Upper lobe of left lung (tissue), 4 donors: ENCODE data around the gene KLHL7.

Experiments
- POLR2AphosphoS5 ChIP-seq, 2 donors: sonication (generic); formaldehyde crosslinking; IDR thresholded peaks; one replicate each; pipeline ENCODE4 v1.5.1; 2017; ENCODE audit warnings: antibody characterized with exemption in 2 of 2
- TF ChIP-seq, protein P1 (sequence below), 6 experiments: fragments of 450-650 bp in 4 of 6; fragments of 200-600 bp in 2 of 6; sonication (generic) in 2 of 6; IDR thresholded peaks; one replicate each; pipeline ENCODE4 v1.5.1; 2016 to 2019; ENCODE audit warnings: antibody characterized with exemption in 6 of 6

DNA sequence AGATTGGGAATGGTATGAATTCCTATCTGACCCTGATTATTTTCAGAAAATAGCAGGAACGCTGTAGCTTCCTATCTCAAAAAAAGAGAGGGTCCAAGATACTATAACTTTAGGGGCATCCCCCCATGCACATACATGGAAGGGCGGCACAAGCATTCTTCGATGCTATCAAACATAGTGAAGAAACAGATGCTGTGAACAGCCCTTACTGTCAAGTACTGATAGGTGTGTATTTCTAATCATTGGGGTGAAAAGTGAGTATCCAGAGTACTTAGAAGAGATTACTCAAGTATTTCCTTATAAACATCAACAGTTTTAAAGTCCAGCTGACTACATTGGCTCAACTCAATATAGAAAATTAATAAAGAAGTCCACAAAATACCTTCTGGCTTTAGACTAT, 59.3 kb downstream of the KLHL7 start:
- TF ChIP-seq, protein P1, sequence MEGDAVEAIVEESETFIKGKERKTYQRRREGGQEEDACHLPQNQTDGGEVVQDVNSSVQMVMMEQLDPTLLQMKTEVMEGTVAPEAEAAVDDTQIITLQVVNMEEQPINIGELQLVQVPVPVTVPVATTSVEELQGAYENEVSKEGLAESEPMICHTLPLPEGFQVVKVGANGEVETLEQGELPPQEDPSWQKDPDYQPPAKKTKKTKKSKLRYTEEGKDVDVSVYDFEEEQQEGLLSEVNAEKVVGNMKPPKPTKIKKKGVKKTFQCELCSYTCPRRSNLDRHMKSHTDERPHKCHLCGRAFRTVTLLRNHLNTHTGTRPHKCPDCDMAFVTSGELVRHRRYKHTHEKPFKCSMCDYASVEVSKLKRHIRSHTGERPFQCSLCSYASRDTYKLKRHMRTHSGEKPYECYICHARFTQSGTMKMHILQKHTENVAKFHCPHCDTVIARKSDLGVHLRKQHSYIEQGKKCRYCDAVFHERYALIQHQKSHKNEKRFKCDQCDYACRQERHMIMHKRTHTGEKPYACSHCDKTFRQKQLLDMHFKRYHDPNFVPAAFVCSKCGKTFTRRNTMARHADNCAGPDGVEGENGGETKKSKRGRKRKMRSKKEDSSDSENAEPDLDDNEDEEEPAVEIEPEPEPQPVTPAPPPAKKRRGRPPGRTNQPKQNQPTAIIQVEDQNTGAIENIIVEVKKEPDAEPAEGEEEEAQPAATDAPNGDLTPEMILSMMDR (IDR thresholded peaks at IDR 0.05), result no peak
- no peak for TF ChIP-seq POLR2AphosphoS5 (IDR thresholded peaks at IDR 0.05)
